Liver (tissue), 9 donors: ENCODE measurements around the gene MCF2L. TPM values are rescaled to one million over a fixed set of nuclear protein-coding genes. Genes with fewer than 3 reads are reported as not detected.

Experiments used
- DNase-seq: peaks from one replicate; pipeline ENCODE4 v3.0.0-alpha.2; 2017; ENCODE audit warnings: low spot score
- H3K27ac ChIP-seq, 2 donors: one replicate each; pipeline ENCODE4 v1.7.0; 2013; ENCODE audit warnings: inconsistent platforms in 2 of 2, low read length in 2 of 2, control low read depth in 1 of 2, low read depth in 1 of 2, mild to moderate bottlenecking in 1 of 2
- H3K27me3 ChIP-seq, 4 donors: one replicate each; pipeline versions ENCODE4 v1.6.1 to v1.7.0; 2013; ENCODE audit warnings: low read length in 3 of 4, inconsistent platforms in 1 of 4, mild to moderate bottlenecking in 1 of 4, moderate library complexity in 1 of 4; ENCODE audit not compliant: control insufficient read depth in 4 of 4, insufficient read depth in 4 of 4
- H3K36me3 ChIP-seq, 4 donors: one replicate each; pipeline versions ENCODE4 v1.6.1 to v1.7.0; 2013; ENCODE audit warnings: low read length in 3 of 4, mild to moderate bottlenecking in 3 of 4, low read depth in 1 of 4, moderate library complexity in 1 of 4; ENCODE audit not compliant: control insufficient read depth in 4 of 4, insufficient read depth in 3 of 4
- H3K4me1 ChIP-seq, 4 donors: one replicate each; pipeline versions ENCODE4 v1.6.1 to v1.7.0; 2013; ENCODE audit warnings: low read length in 3 of 4, mild to moderate bottlenecking in 3 of 4, moderate library complexity in 1 of 4; ENCODE audit not compliant: control insufficient read depth in 4 of 4, insufficient read depth in 4 of 4
- H3K4me3 ChIP-seq, 3 donors: one replicate each; pipeline versions ENCODE4 v1.6.1 to v1.7.0; 2013; ENCODE audit warnings: low read length in 3 of 3, control low read depth in 1 of 3, low read depth in 1 of 3, mild to moderate bottlenecking in 1 of 3
- H3K9ac ChIP-seq, 2 donors: one replicate each; pipeline ENCODE4 v1.7.0; 2013; ENCODE audit warnings: low read length in 2 of 2, mild to moderate bottlenecking in 2 of 2, moderate library complexity in 2 of 2, control low read depth in 1 of 2, low read depth in 1 of 2
- H3K9me3 ChIP-seq, 4 donors: one replicate each; pipeline versions ENCODE4 v1.6.1 to v1.7.0; 2013; ENCODE audit warnings: low read length in 3 of 4; ENCODE audit not compliant: control insufficient read depth in 4 of 4
- EGR1 ChIP-seq, 2 donors: IDR thresholded peaks; 2 replicates each; pipeline ENCODE4 v1.6.1; 2016 to 2018; ENCODE audit warnings: antibody characterized with exemption in 2 of 2, low read depth in 2 of 2
- FOXA2 ChIP-seq: IDR thresholded peaks from 2 replicates; pipeline ENCODE4 v1.6.1; 2016; ENCODE audit warnings: antibody characterized with exemption
- GABPA ChIP-seq, 2 donors: IDR thresholded peaks in 1 of 2; conservative IDR thresholded peaks in 1 of 2; 2 replicates each; pipeline ENCODE4 v1.6.1; 2016; ENCODE audit warnings: antibody characterized with exemption in 2 of 2, mild to moderate bottlenecking in 1 of 2, moderate library complexity in 1 of 2
- HNF4A ChIP-seq, 2 donors: conservative IDR thresholded peaks; 2 replicates each; pipeline ENCODE4 v1.6.1; 2016; ENCODE audit warnings: antibody characterized with exemption in 2 of 2, mild to moderate bottlenecking in 2 of 2
- HNF4G ChIP-seq: IDR thresholded peaks from 2 replicates; pipeline ENCODE4 v1.6.1; 2016; ENCODE audit warnings: antibody characterized with exemption
- JUND ChIP-seq, 2 donors: IDR thresholded peaks; 2 replicates each; pipeline ENCODE4 v1.6.1; 2016; ENCODE audit warnings: antibody characterized with exemption in 2 of 2
- NR2F2 ChIP-seq: IDR thresholded peaks from 2 replicates; pipeline ENCODE4 v1.6.1; 2016; ENCODE audit warnings: antibody characterized with exemption
- RXRA ChIP-seq, 2 donors: IDR thresholded peaks; 2 replicates each; pipeline ENCODE4 v1.6.1; 2017 to 2018; ENCODE audit warnings: antibody characterized with exemption in 2 of 2, mild to moderate bottlenecking in 1 of 2
- SP1 ChIP-seq: IDR thresholded peaks from 2 replicates; pipeline ENCODE4 v1.6.1; 2018; ENCODE audit warnings: antibody characterized with exemption, mild to moderate bottlenecking
- TAF1 ChIP-seq: conservative IDR thresholded peaks from 2 replicates; pipeline ENCODE4 v1.6.1; 2016; ENCODE audit warnings: antibody characterized with exemption, mild to moderate bottlenecking
- YY1 ChIP-seq: IDR thresholded peaks from 2 replicates; pipeline ENCODE4 v1.6.1; 2016; ENCODE audit warnings: antibody characterized with exemption, mild to moderate bottlenecking
- WGBS: extraction: QIAGEN DNeasy Blood & Tissue Kit; methylation state at CpG from one replicate; pipeline ENCODE4 v1.1.7; 2013; 5-methylcytosine and 5-hydroxymethylcytosine counted together
- polyA plus RNA-seq, 2 donors: library from polyadenylated mRNA; stranded (reverse) in 1 of 2; unstranded in 1 of 2; fragments of 200-250 nt in 1 of 2; fragments of >200 nt in 1 of 2; fragmentation: Nextera tagmentation in 1 of 2; extraction: Ambion mirVana in 1 of 2; gene quantifications; one replicate each; pipeline versions ENCODE4 v1.2.1 to v1.2.3, GENCODE V29; 2013 to 2015
- total RNA-seq, 2 donors: library from RNA; depleted of rRNA; stranded (reverse); fragments of >200 nt; gene quantifications; one replicate each; pipeline ENCODE4 v1.2.3, GENCODE V29; 2014
- TF ChIP-seq, protein P1 (sequence below): IDR thresholded peaks from 2 replicates; pipeline ENCODE4 v1.6.1; 2016; ENCODE audit warnings: antibody characterized with exemption, mild to moderate bottlenecking
- TF ChIP-seq, protein P2 (sequence below): fragments of 150-350 bp; IDR thresholded peaks from 2 replicates; pipeline ENCODE4 v1.5.1; 2017; ENCODE audit warnings: improper control_type of control experiment, low read depth, low read length; ENCODE audit not compliant: missing input control
- TF ChIP-seq, protein P3 (sequence below): IDR thresholded peaks from 2 replicates; pipeline ENCODE4 v1.6.1; 2016; ENCODE audit warnings: antibody characterized with exemption
- TF ChIP-seq, protein P4 (sequence below): IDR thresholded peaks from 2 replicates; pipeline ENCODE4 v1.6.1; 2016; ENCODE audit warnings: antibody characterized with exemption
- TF ChIP-seq, protein P5 (sequence below): IDR thresholded peaks from 2 replicates; pipeline ENCODE4 v1.6.1; 2016; ENCODE audit warnings: antibody characterized with exemption
- donor health status: healthy.
- donor health status: healthy.
- donor health status: healthy.
- donor health status: healthy.
- donor health status: healthy.

Gene MCF2L
- total and polyA plus RNA-seq, 4 donors, result 2.9 to 12.8 (median 7.1) TPM

DNA sequence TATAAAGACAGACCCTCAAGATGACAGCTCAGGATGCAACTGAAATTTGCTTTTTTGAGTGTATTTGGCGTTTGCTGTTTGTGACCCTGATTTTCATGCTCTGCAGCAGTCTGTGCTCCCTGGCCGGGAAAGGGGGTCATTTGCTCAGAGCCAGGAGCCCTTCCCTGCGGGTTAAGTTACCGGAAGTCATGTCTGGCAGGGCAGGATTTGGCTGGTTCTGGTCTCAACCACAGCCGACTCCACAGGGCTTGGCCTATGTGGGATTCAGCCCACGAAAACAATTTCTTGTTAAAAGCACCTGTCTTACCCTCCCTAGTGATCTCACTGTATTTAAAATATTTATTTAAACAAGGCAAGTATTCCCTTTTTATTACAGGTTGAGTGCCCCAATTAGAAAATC lies 22.6 kb downstream of the MCF2L start (continued):
- TF ChIP-seq, protein P1, sequence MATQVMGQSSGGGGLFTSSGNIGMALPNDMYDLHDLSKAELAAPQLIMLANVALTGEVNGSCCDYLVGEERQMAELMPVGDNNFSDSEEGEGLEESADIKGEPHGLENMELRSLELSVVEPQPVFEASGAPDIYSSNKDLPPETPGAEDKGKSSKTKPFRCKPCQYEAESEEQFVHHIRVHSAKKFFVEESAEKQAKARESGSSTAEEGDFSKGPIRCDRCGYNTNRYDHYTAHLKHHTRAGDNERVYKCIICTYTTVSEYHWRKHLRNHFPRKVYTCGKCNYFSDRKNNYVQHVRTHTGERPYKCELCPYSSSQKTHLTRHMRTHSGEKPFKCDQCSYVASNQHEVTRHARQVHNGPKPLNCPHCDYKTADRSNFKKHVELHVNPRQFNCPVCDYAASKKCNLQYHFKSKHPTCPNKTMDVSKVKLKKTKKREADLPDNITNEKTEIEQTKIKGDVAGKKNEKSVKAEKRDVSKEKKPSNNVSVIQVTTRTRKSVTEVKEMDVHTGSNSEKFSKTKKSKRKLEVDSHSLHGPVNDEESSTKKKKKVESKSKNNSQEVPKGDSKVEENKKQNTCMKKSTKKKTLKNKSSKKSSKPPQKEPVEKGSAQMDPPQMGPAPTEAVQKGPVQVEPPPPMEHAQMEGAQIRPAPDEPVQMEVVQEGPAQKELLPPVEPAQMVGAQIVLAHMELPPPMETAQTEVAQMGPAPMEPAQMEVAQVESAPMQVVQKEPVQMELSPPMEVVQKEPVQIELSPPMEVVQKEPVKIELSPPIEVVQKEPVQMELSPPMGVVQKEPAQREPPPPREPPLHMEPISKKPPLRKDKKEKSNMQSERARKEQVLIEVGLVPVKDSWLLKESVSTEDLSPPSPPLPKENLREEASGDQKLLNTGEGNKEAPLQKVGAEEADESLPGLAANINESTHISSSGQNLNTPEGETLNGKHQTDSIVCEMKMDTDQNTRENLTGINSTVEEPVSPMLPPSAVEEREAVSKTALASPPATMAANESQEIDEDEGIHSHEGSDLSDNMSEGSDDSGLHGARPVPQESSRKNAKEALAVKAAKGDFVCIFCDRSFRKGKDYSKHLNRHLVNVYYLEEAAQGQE, result no peak

DNA sequence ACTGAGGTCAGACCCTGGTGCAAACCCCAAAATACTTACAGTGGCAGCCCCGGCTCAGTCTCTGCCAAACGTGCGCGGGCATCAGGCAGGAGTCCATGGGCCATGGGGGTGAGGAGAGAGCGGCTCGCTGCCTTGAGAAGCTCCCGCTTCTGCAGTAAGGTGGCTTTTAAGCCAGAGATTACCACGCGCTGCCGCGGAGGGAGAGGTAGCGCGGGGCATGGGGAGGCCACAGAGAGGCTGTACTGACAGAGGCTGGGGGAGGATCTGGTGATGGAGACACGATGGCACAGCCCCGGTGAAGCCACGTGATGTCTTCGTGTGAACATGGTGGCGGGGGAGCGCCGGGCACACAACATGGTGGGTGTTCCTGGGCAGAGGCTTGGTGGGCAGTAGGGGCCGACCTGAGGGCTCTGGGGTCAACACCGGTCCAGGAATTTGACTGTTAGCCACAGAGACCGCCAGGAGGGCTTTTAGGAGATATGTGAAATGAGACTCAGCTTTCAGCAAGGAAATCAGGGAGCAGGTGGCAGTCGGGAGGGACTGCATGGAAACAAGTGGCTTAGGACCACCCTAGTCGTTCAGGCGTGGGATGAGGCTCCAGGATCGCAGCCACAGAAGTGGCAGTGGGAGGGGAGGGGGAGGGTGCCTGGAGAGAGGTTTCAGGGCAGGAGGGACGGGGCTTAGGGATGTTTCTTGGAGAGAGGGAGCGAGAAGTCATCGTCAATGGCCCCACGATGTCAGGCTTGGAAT lies 24.1 kb downstream of the MCF2L start:
- TF ChIP-seq GABPA (IDR thresholded peaks at IDR 0.05 in 1 of 2, conservative IDR thresholded peaks at IDR 0.05 in 1 of 2), result no peak
- TF ChIP-seq, protein P1, result no peak
- no peak for TF ChIP-seq YY1
- TF ChIP-seq EGR1 (IDR thresholded peaks at IDR 0.05; ENCODE audit: low read depth in 2 of 2), result no peak
- no peak for TF ChIP-seq TAF1
- TF ChIP-seq, protein P2, sequence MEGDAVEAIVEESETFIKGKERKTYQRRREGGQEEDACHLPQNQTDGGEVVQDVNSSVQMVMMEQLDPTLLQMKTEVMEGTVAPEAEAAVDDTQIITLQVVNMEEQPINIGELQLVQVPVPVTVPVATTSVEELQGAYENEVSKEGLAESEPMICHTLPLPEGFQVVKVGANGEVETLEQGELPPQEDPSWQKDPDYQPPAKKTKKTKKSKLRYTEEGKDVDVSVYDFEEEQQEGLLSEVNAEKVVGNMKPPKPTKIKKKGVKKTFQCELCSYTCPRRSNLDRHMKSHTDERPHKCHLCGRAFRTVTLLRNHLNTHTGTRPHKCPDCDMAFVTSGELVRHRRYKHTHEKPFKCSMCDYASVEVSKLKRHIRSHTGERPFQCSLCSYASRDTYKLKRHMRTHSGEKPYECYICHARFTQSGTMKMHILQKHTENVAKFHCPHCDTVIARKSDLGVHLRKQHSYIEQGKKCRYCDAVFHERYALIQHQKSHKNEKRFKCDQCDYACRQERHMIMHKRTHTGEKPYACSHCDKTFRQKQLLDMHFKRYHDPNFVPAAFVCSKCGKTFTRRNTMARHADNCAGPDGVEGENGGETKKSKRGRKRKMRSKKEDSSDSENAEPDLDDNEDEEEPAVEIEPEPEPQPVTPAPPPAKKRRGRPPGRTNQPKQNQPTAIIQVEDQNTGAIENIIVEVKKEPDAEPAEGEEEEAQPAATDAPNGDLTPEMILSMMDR, result no peak
- no peak for TF ChIP-seq FOXA2
- no peak for TF ChIP-seq JUND (IDR thresholded peaks at IDR 0.05)
- TF ChIP-seq HNF4A (conservative IDR thresholded peaks at IDR 0.05), result no peak
- TF ChIP-seq, protein P3, sequence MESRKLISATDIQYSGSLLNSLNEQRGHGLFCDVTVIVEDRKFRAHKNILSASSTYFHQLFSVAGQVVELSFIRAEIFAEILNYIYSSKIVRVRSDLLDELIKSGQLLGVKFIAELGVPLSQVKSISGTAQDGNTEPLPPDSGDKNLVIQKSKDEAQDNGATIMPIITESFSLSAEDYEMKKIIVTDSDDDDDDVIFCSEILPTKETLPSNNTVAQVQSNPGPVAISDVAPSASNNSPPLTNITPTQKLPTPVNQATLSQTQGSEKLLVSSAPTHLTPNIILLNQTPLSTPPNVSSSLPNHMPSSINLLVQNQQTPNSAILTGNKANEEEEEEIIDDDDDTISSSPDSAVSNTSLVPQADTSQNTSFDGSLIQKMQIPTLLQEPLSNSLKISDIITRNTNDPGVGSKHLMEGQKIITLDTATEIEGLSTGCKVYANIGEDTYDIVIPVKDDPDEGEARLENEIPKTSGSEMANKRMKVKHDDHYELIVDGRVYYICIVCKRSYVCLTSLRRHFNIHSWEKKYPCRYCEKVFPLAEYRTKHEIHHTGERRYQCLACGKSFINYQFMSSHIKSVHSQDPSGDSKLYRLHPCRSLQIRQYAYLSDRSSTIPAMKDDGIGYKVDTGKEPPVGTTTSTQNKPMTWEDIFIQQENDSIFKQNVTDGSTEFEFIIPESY, result no peak
- TF ChIP-seq, protein P4, sequence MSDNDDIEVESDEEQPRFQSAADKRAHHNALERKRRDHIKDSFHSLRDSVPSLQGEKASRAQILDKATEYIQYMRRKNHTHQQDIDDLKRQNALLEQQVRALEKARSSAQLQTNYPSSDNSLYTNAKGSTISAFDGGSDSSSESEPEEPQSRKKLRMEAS, result no peak
- TF ChIP-seq, protein P5, sequence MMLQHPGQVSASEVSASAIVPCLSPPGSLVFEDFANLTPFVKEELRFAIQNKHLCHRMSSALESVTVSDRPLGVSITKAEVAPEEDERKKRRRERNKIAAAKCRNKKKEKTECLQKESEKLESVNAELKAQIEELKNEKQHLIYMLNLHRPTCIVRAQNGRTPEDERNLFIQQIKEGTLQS, result no peak
- TF ChIP-seq SP1, result no peak
- no peak for TF ChIP-seq RXRA (IDR thresholded peaks at IDR 0.05)
- TF ChIP-seq HNF4G, result no peak
- TF ChIP-seq NR2F2, result no peak
- no peak for DNase-seq
- Histone ChIP-seq H3K9me3 (no peaks in the 10 kb centered on the region), H3K4me3 (no peak overlapping the region), H3K27ac (no peak overlapping the region), H3K27me3 (no peaks in the 10 kb centered on the region), H3K4me1 (peaks cover 5 to 16% (median 12%) of the 10 kb centered on the region in 4 donors), H3K9ac (no peak overlapping the region), H3K36me3 (no peaks in the 10 kb centered on the region)
- WGBS, result 95% methylated on average over 31 of the region's 31 CpGs
